ENCODE measurements around the gene RPL13. TPM values are rescaled to one million over a fixed set of nuclear protein-coding genes. Genes with fewer than 3 reads are reported as not detected.

The RPL13 gene
- total and polyA plus RNA-seq, 2 of the 4 experiments (the other 2 are of a cell fraction), result 2,098 to 3,527 TPM

DNA sequence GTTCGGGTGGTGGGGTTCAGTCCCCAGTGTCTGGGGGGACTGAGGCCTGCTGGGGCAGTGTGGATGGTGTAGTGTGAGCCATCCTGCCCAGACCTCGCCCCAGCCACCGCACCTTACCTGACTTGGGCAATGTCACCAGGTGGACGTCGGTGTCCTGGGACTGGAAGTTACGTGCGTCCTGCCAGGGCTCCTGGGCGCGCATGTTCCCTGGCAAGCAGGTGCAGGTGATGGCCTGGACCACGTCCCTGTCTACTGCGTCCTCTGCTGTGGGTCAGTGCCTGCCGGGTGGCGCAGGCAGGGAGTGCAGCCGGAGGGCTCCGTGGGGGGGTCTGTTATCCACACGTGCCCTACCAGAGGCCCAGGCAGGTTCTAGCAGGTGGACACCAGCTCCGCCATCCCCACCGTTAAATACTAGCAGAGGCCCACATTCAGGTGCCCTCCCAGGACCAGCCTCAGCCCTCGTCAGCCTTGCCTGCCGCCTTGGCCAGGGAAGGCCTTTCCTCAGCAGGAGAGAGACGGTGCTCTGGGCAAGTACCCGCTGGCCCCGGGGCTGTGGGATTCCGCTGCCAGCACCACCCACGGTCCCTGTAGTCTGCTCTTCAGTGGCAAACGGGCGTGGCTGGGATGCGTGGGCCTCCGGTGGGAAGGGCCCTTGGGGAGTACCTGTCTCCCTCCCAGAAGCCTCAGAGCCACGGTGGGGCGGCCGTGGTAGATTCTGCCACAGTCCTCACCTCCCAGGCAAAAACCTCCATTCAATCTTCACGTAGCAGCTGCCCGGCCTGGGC, 44.9 kb downstream of the RPL13 start:
- H3K27ac ChIP-seq (ENCODE audit: insufficient read depth, low read length), result no peak overlapping the region
- H2BK20ac ChIP-seq (ENCODE audit: low read depth, low read length), result no peak overlapping the region
- no peaks in the 10 kb centered on the region for H3K36me3 ChIP-seq (ENCODE audit: control insufficient read depth, insufficient read depth, low read length)
- H4K8ac ChIP-seq (ENCODE audit: low read depth in 2 of 2, low read length in 2 of 2), result no peak overlapping the region
- ATAC-seq (ENCODE audit: low read depth), result no peak
- H3K27me3 ChIP-seq (ENCODE audit: control insufficient read depth, insufficient read depth, low read length), result peaks cover 4% of the 10 kb centered on the region; the same call in 1 of the 2 replicates
- peaks cover 15% of the 10 kb centered on the region for H4K20me1 ChIP-seq (ENCODE audit: insufficient read depth, low read length)
- H3K4ac ChIP-seq (ENCODE audit: low read depth, low read length), result no peak overlapping the region
- POLR2A ChIA-PET (ENCODE audit: unreplicated experiment), result no interaction called here
- H4K5ac ChIP-seq (ENCODE audit: low read depth, low read length), result no peak overlapping the region
- TF ChIP-seq RAD21 (IDR thresholded peaks at IDR 0.05; ENCODE audit: low read length), result no peak
- no peak for TF ChIP-seq MXI1 (IDR thresholded peaks at IDR 0.05; ENCODE audit: borderline replicate concordance, low read depth, low read length)
- TF ChIP-seq SMC3 (IDR thresholded peaks at IDR 0.05; ENCODE audit: low read depth, low read length), result no peak
- TF ChIP-seq MAFK (IDR thresholded peaks at IDR 0.05; ENCODE audit: low read depth, low read length), result no peak
- TF ChIP-seq, protein P1, sequence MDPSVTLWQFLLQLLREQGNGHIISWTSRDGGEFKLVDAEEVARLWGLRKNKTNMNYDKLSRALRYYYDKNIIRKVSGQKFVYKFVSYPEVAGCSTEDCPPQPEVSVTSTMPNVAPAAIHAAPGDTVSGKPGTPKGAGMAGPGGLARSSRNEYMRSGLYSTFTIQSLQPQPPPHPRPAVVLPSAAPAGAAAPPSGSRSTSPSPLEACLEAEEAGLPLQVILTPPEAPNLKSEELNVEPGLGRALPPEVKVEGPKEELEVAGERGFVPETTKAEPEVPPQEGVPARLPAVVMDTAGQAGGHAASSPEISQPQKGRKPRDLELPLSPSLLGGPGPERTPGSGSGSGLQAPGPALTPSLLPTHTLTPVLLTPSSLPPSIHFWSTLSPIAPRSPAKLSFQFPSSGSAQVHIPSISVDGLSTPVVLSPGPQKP (IDR thresholded peaks at IDR 0.05; ENCODE audit: borderline replicate concordance, low read depth, low read length), result no peak
- TF ChIP-seq FOS (IDR thresholded peaks at IDR 0.05; ENCODE audit: low read depth, low read length), result no peak
- TF ChIP-seq, protein P2, sequence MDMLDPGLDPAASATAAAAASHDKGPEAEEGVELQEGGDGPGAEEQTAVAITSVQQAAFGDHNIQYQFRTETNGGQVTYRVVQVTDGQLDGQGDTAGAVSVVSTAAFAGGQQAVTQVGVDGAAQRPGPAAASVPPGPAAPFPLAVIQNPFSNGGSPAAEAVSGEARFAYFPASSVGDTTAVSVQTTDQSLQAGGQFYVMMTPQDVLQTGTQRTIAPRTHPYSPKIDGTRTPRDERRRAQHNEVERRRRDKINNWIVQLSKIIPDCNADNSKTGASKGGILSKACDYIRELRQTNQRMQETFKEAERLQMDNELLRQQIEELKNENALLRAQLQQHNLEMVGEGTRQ (IDR thresholded peaks at IDR 0.05; ENCODE audit: low read depth, low read length), result no peak
- TF ChIP-seq, protein P3, sequence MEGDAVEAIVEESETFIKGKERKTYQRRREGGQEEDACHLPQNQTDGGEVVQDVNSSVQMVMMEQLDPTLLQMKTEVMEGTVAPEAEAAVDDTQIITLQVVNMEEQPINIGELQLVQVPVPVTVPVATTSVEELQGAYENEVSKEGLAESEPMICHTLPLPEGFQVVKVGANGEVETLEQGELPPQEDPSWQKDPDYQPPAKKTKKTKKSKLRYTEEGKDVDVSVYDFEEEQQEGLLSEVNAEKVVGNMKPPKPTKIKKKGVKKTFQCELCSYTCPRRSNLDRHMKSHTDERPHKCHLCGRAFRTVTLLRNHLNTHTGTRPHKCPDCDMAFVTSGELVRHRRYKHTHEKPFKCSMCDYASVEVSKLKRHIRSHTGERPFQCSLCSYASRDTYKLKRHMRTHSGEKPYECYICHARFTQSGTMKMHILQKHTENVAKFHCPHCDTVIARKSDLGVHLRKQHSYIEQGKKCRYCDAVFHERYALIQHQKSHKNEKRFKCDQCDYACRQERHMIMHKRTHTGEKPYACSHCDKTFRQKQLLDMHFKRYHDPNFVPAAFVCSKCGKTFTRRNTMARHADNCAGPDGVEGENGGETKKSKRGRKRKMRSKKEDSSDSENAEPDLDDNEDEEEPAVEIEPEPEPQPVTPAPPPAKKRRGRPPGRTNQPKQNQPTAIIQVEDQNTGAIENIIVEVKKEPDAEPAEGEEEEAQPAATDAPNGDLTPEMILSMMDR (conservative IDR thresholded peaks at IDR 0.05; ENCODE audit: low read depth, low read length), result no peak
- TF ChIP-seq POLR2A (IDR thresholded peaks at IDR 0.05; ENCODE audit: low read depth, low read length), result no peak
- no peak for TF ChIP-seq CHD1 (IDR thresholded peaks at IDR 0.05; ENCODE audit: low read depth, low read length)
- no peak for TF ChIP-seq NFE2L2 (IDR thresholded peaks at IDR 0.05; ENCODE audit: low read depth, low read length)
- no peak for TF ChIP-seq RCOR1 (IDR thresholded peaks at IDR 0.05; ENCODE audit: insufficient replicate concordance, low read length)
- TF ChIP-seq RFX5 (IDR thresholded peaks at IDR 0.05; ENCODE audit: low read depth, low read length), result no peak
- no peak for TF ChIP-seq CEBPB (IDR thresholded peaks at IDR 0.05; ENCODE audit: low read depth, low read length)
- TF ChIP-seq MAZ (IDR thresholded peaks at IDR 0.05; ENCODE audit: borderline replicate concordance, low read depth, low read length), result no peak
- no peaks in the 10 kb centered on the region for H3K79me1 ChIP-seq (ENCODE audit: low read depth in 1 of 2, low read length in 2 of 2)
- dilution Hi-C loops (cut with HindIII; ENCODE audit: low sequenced_read_pairs, unreplicated experiment), result no loop called here
- no peak overlapping the region for H3K23ac ChIP-seq (ENCODE audit: low read depth, low read length)
- H3K4me2 ChIP-seq (ENCODE audit: low read depth, low read length), result no peak overlapping the region
- no peak overlapping the region for H3K56ac ChIP-seq (ENCODE audit: extremely low read depth, insufficient read depth, low read length)
- in situ Hi-C loops (cut with MboI; ENCODE audit: low sequenced_read_pairs), result no loop called here
- no peak overlapping the region for H3K14ac ChIP-seq (replicated peaks; ENCODE audit: low read depth, low read length)
- H2BK120ac ChIP-seq (ENCODE audit: low read depth, low read length), result no peak overlapping the region
- no peak overlapping the region for H3K18ac ChIP-seq (ENCODE audit: low read depth, low read length)
- DNase-seq, result no peak
- no peaks in the 10 kb centered on the region for H3K9me3 ChIP-seq (ENCODE audit: control insufficient read depth, insufficient read depth, low read length)
- no peak overlapping the region for H4K91ac ChIP-seq (ENCODE audit: insufficient read depth, low read depth, low read length)
- no peak overlapping the region for H2BK15ac ChIP-seq (ENCODE audit: low read depth, low read length)
- WGBS, 2 experiments (ENCODE audit: extremely low coverage in 2 of 2, insufficient read length in 1 of 2), result 95% methylated on average over 22 of the region's 34 CpGs; no CpG with 5 or more reads in 1 of the 2 experiments
- H3K4me1 ChIP-seq (ENCODE audit: control insufficient read depth, insufficient read depth, low read length), result peaks cover 12% of the 10 kb centered on the region
- intact Hi-C loops (cut with micrococcal nuclease), result no loop called here
- peak overlapping the region; percentile 37; the same call in 1 of the 2 replicates for H2AK5ac ChIP-seq (ENCODE audit: low read depth, low read length)
- peak overlapping the region; percentile 57 for H2AK9ac ChIP-seq (replicated peaks; ENCODE audit: low read depth, low read length, poor library complexity)
- H3K9ac ChIP-seq (ENCODE audit: low read depth, low read length), result no peak overlapping the region
- no TSS peak for BruUV-seq (replicated peaks)
- H2BK5ac ChIP-seq (ENCODE audit: low read depth, low read length, poor library complexity, severe bottlenecking), result no peak overlapping the region
- H3K9me1 ChIP-seq (ENCODE audit: insufficient read depth, low read length), result peaks cover 8% of the 10 kb centered on the region
- H3K4me3 ChIP-seq (ENCODE audit: insufficient read depth, low read depth, low read length), result no peak overlapping the region
- CTCF ChIA-PET, result no interaction called here
- H2AFZ ChIP-seq (replicated peaks; ENCODE audit: low read length, poor library complexity), result no peak overlapping the region

Data from IMR-90 (cell line).